CD14-positive monocyte (primary cell): ENCODE results near the gene AQP6. TPM values are rescaled to one million over a fixed set of nuclear protein-coding genes. Genes with fewer than 3 reads are reported as not detected.
A peak's percentile ranks its signal among the peaks of the same experiment; 100 is the strongest.

ENCODE experiments used
- DNase-seq, 3 donors: peaks; one replicate each; pipeline ENCODE4 v3.0.0-alpha.2; 2011 to 2022
- H2AFZ ChIP-seq: 2 replicates; pipeline ENCODE4 v1.6.0; 2012; ENCODE audit warnings: mild to moderate bottlenecking, low read depth, low read length, inconsistent platforms; ENCODE audit not compliant: insufficient read depth, poor library complexity, severe bottlenecking
- H3K27ac ChIP-seq, 2 donors: 1 replicate in 1 of 2; 2 replicates in 1 of 2; pipeline ENCODE4 v1.5.1; 2012 to 2013; ENCODE audit warnings: low read length in 2 of 2, control low read depth in 1 of 2, inconsistent platforms in 1 of 2, low read depth in 1 of 2, mild to moderate bottlenecking in 1 of 2
- H3K27me3 ChIP-seq, 2 donors: one replicate each; pipeline versions ENCODE4 v1.6.0 to v1.6.1; 2011 to 2013; ENCODE audit warnings: low read length in 2 of 2; ENCODE audit not compliant: control insufficient read depth in 2 of 2, insufficient read depth in 2 of 2
- H3K36me3 ChIP-seq, 2 donors: replicated peaks in 1 of 2; 1 replicate in 1 of 2; 2 replicates in 1 of 2; pipeline versions ENCODE4 v1.5.1 to v1.6.1; 2012 to 2013; ENCODE audit warnings: low read length in 2 of 2, control low read depth in 1 of 2, inconsistent platforms in 1 of 2, mild to moderate bottlenecking in 1 of 2; ENCODE audit not compliant: insufficient read depth in 2 of 2, control insufficient read depth in 1 of 2
- H3K4me1 ChIP-seq, 2 donors: 1 replicate in 1 of 2; 2 replicates in 1 of 2; pipeline versions ENCODE4 v1.5.1 to v1.6.1; 2012 to 2013; ENCODE audit warnings: low read length in 2 of 2, control low read depth in 1 of 2, inconsistent platforms in 1 of 2, mild to moderate bottlenecking in 1 of 2, moderate library complexity in 1 of 2; ENCODE audit not compliant: insufficient read depth in 2 of 2, control insufficient read depth in 1 of 2
- H3K4me2 ChIP-seq: replicated peaks from 2 replicates; pipeline ENCODE3; 2012; ENCODE audit warnings: low read length, moderate library complexity, mild to moderate bottlenecking; ENCODE audit not compliant: poor library complexity, severe bottlenecking; ENCODE audit errors: extremely low read depth
- H3K4me3 ChIP-seq, 3 experiments: fragments of 200-600 bp in 1 of 3; sonication (generic) in 1 of 3; replicated peaks in 1 of 3; 1 replicate in 2 of 3; 2 replicates in 1 of 3; pipeline ENCODE4 v1.5.1; 2011 to 2013; ENCODE audit warnings: low read length in 3 of 3, mild to moderate bottlenecking in 3 of 3, control low read depth in 2 of 3, low read depth in 2 of 3, inconsistent platforms in 1 of 3, moderate library complexity in 1 of 3
- H3K79me2 ChIP-seq: 2 replicates; pipeline ENCODE4 v1.6.0; 2012; ENCODE audit warnings: mild to moderate bottlenecking, control low read depth, inconsistent platforms, low read length, moderate library complexity; ENCODE audit not compliant: insufficient read depth
- H3K9ac ChIP-seq: 2 replicates; pipeline ENCODE4 v1.6.0; 2017; ENCODE audit warnings: low read length, mild to moderate bottlenecking; ENCODE audit not compliant: insufficient read depth, poor library complexity, severe bottlenecking
- H3K9me3 ChIP-seq, 2 donors: replicated peaks in 1 of 2; 1 replicate in 1 of 2; 2 replicates in 1 of 2; pipeline versions ENCODE4 v1.5.1 to v1.6.1; 2012 to 2013; ENCODE audit warnings: low read length in 2 of 2, control low read depth in 1 of 2; ENCODE audit not compliant: control insufficient read depth in 1 of 2, insufficient read depth in 1 of 2
- H4K20me1 ChIP-seq: 2 replicates; pipeline ENCODE4 v1.6.0; 2012; ENCODE audit warnings: mild to moderate bottlenecking, low read length, control low read depth, moderate library complexity; ENCODE audit not compliant: insufficient read depth
- H3K27ac Mint-ChIP-seq, 7 donors: one replicate each; pipeline ENCODE4 v1.8.0; 2020; ENCODE audit warnings: mild to moderate bottlenecking in 7 of 7, mixed read lengths in 7 of 7, moderate library complexity in 6 of 7, inconsistent platforms in 2 of 7
- H3K27me3 Mint-ChIP-seq, 3 donors: one replicate each; pipeline ENCODE4 v1.8.0; 2021 to 2022; ENCODE audit warnings: low read depth in 3 of 3, mild to moderate bottlenecking in 3 of 3, mixed read lengths in 3 of 3, moderate library complexity in 3 of 3, inconsistent platforms in 1 of 3
- H3K36me3 Mint-ChIP-seq, 2 donors: one replicate each; pipeline ENCODE4 v1.8.0; 2020; ENCODE audit warnings: mixed read lengths in 2 of 2, inconsistent platforms in 1 of 2, mild to moderate bottlenecking in 1 of 2
- H3K4me1 Mint-ChIP-seq: one replicate; pipeline ENCODE4 v1.8.0; 2020; ENCODE audit warnings: mild to moderate bottlenecking, mixed read lengths
- H3K4me3 Mint-ChIP-seq, 2 donors: one replicate each; pipeline ENCODE4 v1.8.0; 2020; ENCODE audit warnings: mild to moderate bottlenecking in 2 of 2, mixed read lengths in 2 of 2, moderate library complexity in 1 of 2
- H3K9me3 Mint-ChIP-seq, 7 donors: one replicate each; pipeline ENCODE4 v1.8.0; 2020 to 2022; ENCODE audit warnings: mixed read lengths in 7 of 7, mild to moderate bottlenecking in 6 of 7, moderate library complexity in 6 of 7, inconsistent platforms in 2 of 7
- WGBS: methylation state at CpG from one replicate; pipeline ENCODE4 v1.1.5; 2013; ENCODE audit warnings: missing lambda C conversion rate; ENCODE audit not compliant: insufficient coverage; 5-methylcytosine and 5-hydroxymethylcytosine counted together
- intact Hi-C, 2 donors: fragments of 100-400 bp; cut with micrococcal nuclease; formaldehyde crosslinking; loops; one replicate each; pipeline versions ENCODE4 v1.15.0 to v1.15.1; 2023
- polyA plus RNA-seq, 3 donors: library from polyadenylated mRNA; depleted of rRNA in 1 of 3; unstranded in 2 of 3; stranded (reverse) in 1 of 3; fragments of 300-500 nt in 2 of 3; fragments of >200 nt in 1 of 3; fragmentation: Illumina TruSeq in 2 of 3; gene quantifications; 1 replicate in 2 of 3; 2 replicates in 1 of 3; pipeline ENCODE4 v1.2.3, GENCODE V29; 2012 to 2021
- TF ChIP-seq, protein P1 (sequence below): fragments of 200-600 bp; IDR thresholded peaks from one replicate; pipeline ENCODE4 v1.8.0; 2022; ENCODE audit warnings: antibody characterized with exemption, mild to moderate bottlenecking

AQP6 gene
- polyA plus RNA-seq, 3 donors, result 0.04 TPM; not detected in 2

DNA sequence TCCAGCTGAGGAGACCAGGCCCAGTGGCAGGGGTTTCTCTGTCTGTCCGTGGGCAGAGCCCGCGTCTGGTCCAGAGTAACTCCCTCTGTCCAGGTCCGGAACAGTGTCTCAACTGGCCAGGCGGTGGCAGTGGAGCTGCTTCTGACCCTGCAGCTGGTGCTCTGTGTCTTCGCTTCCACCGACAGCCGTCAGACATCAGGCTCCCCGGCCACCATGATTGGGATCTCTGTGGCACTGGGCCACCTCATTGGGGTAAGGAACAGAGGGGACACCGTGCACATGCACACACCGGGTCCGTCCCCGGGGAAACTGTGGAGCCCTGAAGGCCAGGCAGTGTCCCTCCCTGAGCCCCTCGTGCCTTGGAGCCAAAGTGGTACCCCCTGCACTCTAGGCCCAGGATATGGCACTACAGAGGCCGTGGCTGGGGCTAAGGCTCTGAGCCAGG lies 1.5 kb downstream of the AQP6 start:
- peaks cover 0 to 2% of the 10 kb centered on the region in 2 donors for H3K36me3 Mint-ChIP-seq
- no peak overlapping the region for H3K27ac Mint-ChIP-seq
- H3K4me1 Mint-ChIP-seq, result peaks cover 31% of the 10 kb centered on the region
- peak in 1 of 3 donors; percentile 46 for DNase-seq
- no peaks in the 10 kb centered on the region for H4K20me1 ChIP-seq
- H2AFZ ChIP-seq, result peak overlapping the region; percentile 53
- peaks cover 19 to 34% of the 10 kb centered on the region in 2 donors for H3K4me1 ChIP-seq
- H3K4me3 ChIP-seq, result no peak overlapping the region
- no peaks in the 10 kb centered on the region for H3K9me3 ChIP-seq
- peaks cover 5 to 11% (median 5%) of the 10 kb centered on the region in 3 donors for H3K27me3 Mint-ChIP-seq
- WGBS, result 91% methylated on average over 15 of the region's 15 CpGs
- no peak overlapping the region for H3K4me2 ChIP-seq
- H3K36me3 ChIP-seq, result no peaks in the 10 kb centered on the region
- H3K27ac ChIP-seq, result no peak overlapping the region
- H3K9me3 Mint-ChIP-seq, result peaks cover 0 to under 1% (median 0%) of the 10 kb centered on the region in 7 donors
- intact Hi-C loops, result no loop called here
- no peak overlapping the region for H3K9ac ChIP-seq
- TF ChIP-seq, protein P1, sequence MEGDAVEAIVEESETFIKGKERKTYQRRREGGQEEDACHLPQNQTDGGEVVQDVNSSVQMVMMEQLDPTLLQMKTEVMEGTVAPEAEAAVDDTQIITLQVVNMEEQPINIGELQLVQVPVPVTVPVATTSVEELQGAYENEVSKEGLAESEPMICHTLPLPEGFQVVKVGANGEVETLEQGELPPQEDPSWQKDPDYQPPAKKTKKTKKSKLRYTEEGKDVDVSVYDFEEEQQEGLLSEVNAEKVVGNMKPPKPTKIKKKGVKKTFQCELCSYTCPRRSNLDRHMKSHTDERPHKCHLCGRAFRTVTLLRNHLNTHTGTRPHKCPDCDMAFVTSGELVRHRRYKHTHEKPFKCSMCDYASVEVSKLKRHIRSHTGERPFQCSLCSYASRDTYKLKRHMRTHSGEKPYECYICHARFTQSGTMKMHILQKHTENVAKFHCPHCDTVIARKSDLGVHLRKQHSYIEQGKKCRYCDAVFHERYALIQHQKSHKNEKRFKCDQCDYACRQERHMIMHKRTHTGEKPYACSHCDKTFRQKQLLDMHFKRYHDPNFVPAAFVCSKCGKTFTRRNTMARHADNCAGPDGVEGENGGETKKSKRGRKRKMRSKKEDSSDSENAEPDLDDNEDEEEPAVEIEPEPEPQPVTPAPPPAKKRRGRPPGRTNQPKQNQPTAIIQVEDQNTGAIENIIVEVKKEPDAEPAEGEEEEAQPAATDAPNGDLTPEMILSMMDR, result peak; percentile 48
- no peak overlapping the region for H3K4me3 Mint-ChIP-seq
- H3K79me2 ChIP-seq, result no peaks in the 10 kb centered on the region
- H3K27me3 ChIP-seq, result peaks cover 0 to 14% of the 10 kb centered on the region in 2 donors

DNA sequence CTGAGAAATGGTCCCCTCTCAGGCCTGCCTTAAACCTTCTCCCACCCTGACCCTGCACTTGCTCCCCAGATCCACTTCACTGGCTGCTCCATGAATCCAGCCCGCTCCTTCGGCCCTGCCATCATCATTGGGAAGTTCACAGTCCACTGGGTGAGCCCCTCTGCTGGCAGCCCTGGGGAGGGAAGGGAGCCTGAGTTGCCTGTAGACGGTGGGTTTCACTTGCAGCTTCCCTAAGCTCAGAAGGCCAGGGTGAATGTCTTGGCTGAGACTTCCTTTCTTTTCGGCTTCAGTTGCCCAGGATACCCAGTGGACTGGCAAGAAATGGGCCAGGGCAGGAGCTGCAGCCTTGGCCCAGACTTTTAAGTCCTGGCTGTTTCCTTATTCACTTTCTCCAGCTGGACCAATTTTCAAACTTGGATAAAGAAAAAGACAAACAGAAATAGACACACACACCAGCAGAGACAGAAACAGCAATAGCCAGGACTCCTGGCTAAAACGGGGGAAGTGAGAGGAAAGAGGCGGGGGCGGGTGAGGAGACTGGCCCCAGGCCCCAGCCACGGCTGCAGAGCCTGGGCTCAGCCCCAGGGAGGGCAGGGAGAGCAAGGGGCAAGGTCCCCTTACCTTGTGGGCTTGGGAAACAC lies 2.0 kb downstream of the AQP6 start:
- H3K27me3 ChIP-seq, result peaks cover 0 to 14% of the 10 kb centered on the region in 2 donors
- H3K4me2 ChIP-seq, result peak overlapping the region; percentile 27
- no peaks in the 10 kb centered on the region for H3K36me3 ChIP-seq
- no peaks in the 10 kb centered on the region for H4K20me1 ChIP-seq
- Mint-ChIP-seq H3K9me3 (peaks cover 0 to 2% (median 0%) of the 10 kb centered on the region in 7 donors), H3K4me1 (peaks cover 36% of the 10 kb centered on the region), H3K4me3 (peak overlapping the region in 1 of 2 donors; percentile 58), H3K27me3 (peaks cover 5 to 11% (median 5%) of the 10 kb centered on the region in 3 donors), H3K27ac (peak overlapping the region in 4 of 7 donors; percentile 13 to 38 (median 18)), H3K36me3 (peaks cover 2 to 3% of the 10 kb centered on the region in 2 donors)
- no peak overlapping the region for H3K27ac ChIP-seq
- H3K79me2 ChIP-seq, result no peaks in the 10 kb centered on the region
- no peak overlapping the region for H3K9ac ChIP-seq
- intact Hi-C loops, result no loop called here
- TF ChIP-seq, protein P1, result no peak
- WGBS, result 13% methylated on average over 6 of the region's 8 CpGs
- no peak for DNase-seq
- H3K4me3 ChIP-seq, result peak overlapping the region in 1 of 3 experiments; percentile 2
- peaks cover 20 to 34% of the 10 kb centered on the region in 2 donors for H3K4me1 ChIP-seq
- H2AFZ ChIP-seq, result peak overlapping the region; percentile 53
- H3K9me3 ChIP-seq, result no peaks in the 10 kb centered on the region
